Activated T-cell treated with anti-CD3 and anti-CD28 coated beads, Interleukin-2, amount 50 U/mL, for 72 hours (primary cell): ENCODE results near the gene RASGRF1. TPM values are rescaled to one million over a fixed set of nuclear protein-coding genes. Genes with fewer than 3 reads are reported as not detected.
"Not testable (repeated sequence)": the region's sequence is repeated elsewhere in the genome, so short reads cannot be mapped to it uniquely, and the experiment has no call there.

Experiments used
- ATAC-seq, 2 donors: fragments of 150-1000 bp; cut with Tn5 transposase; replicated peaks in 1 of 2; 2 replicates each; pipeline ENCODE4 v1.10.0; 2021; ENCODE audit warnings: moderate library complexity in 2 of 2, mild to moderate bottlenecking in 1 of 2
- DNase-seq, 2 donors: peaks; one replicate each; pipeline ENCODE4 v3.0.0; 2021 to 2022; ENCODE audit warnings: mixed read lengths in 1 of 2
- H3K27ac Mint-ChIP-seq: one replicate; pipeline ENCODE4 v1.8.0; 2022; ENCODE audit warnings: mild to moderate bottlenecking, moderate library complexity, mixed read lengths
- H3K27me3 Mint-ChIP-seq: one replicate; pipeline ENCODE4 v1.8.0; 2022; ENCODE audit warnings: low read depth, mixed read lengths
- H3K36me3 Mint-ChIP-seq, 2 donors: one replicate each; pipeline ENCODE4 v1.8.0; 2022; ENCODE audit warnings: mixed read lengths in 2 of 2, mild to moderate bottlenecking in 1 of 2; ENCODE audit not compliant: insufficient read depth in 2 of 2
- H3K4me1 Mint-ChIP-seq: one replicate; pipeline ENCODE4 v1.8.0; 2022; ENCODE audit warnings: low read depth, mixed read lengths
- H3K4me3 Mint-ChIP-seq, 2 donors: one replicate each; pipeline ENCODE4 v1.8.0; 2022; ENCODE audit warnings: mild to moderate bottlenecking in 2 of 2, mixed read lengths in 2 of 2, moderate library complexity in 2 of 2
- H3K9me3 Mint-ChIP-seq, 2 donors: one replicate each; pipeline ENCODE4 v1.8.0; 2022; ENCODE audit warnings: mixed read lengths in 2 of 2
- total RNA-seq, 2 donors: library from RNA; stranded (reverse); gene quantifications; one replicate each; pipeline ENCODE4 v1.2.3, GENCODE V29; 2022

Gene RASGRF1
- total RNA-seq, 2 donors from 2014 or later: not detected

GRCh38 chr15:78999636-79000035, 90.9 kb downstream of the RASGRF1 start:
- Mint-ChIP-seq H3K27me3 (no peaks in the 10 kb centered on the region), H3K4me1 (peaks cover 8% of the 10 kb centered on the region), H3K9me3 (no peaks in the 10 kb centered on the region), H3K36me3 (no peaks in the 10 kb centered on the region), H3K4me3 (no peak overlapping the region), H3K27ac (no peak overlapping the region)
- no peak for DNase-seq
- no peak for ATAC-seq

GRCh38 chr15:78998526-78998925, 92.1 kb downstream of the RASGRF1 start:
- DNase-seq: no peak
- no peaks in the 10 kb centered on the region for H3K36me3 Mint-ChIP-seq
- H3K27ac Mint-ChIP-seq: no peak overlapping the region
- ATAC-seq: no peak
- no peaks in the 10 kb centered on the region for H3K4me1 Mint-ChIP-seq
- H3K9me3 Mint-ChIP-seq: no peaks in the 10 kb centered on the region
- H3K27me3 Mint-ChIP-seq: no peaks in the 10 kb centered on the region
- no peak overlapping the region for H3K4me3 Mint-ChIP-seq

GRCh38 chr15:78997981-78998499, 92.5 kb downstream of the RASGRF1 start:
- no peak overlapping the region for H3K4me3 Mint-ChIP-seq
- no peaks in the 10 kb centered on the region for H3K27me3 Mint-ChIP-seq
- no peaks in the 10 kb centered on the region for H3K4me1 Mint-ChIP-seq
- no peak overlapping the region for H3K27ac Mint-ChIP-seq
- DNase-seq (no peak), ATAC-seq (no peak)
- H3K9me3 Mint-ChIP-seq: no peaks in the 10 kb centered on the region
- H3K36me3 Mint-ChIP-seq: no peaks in the 10 kb centered on the region

DNA sequence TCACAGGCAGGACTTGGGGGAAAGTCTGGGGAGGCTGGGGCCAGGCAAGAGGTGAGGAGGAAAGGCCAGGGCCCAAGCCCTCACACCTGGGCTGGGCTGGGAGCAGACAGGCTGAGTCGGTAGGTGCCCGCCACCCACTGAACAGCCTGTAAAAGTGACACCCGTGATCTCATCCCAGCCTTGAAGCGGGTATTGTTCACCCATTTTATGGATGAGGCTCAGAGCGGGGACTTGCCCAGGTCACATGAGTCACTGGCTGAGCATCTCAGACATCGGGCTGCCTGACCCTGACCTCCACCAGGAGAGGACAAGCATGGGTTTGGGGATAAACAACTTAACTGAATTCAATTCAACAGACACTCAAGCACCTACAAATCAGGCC, 93.7 kb downstream of the RASGRF1 start:
- Mint-ChIP-seq H3K4me3 (no peak overlapping the region), H3K9me3 (no peaks in the 10 kb centered on the region), H3K27me3 (no peaks in the 10 kb centered on the region), H3K36me3 (no peaks in the 10 kb centered on the region), H3K4me1 (no peaks in the 10 kb centered on the region), H3K27ac (no peak overlapping the region)
- DNase-seq (no peak), ATAC-seq (no peak)

GRCh38 chr15:78995921-78996893, 94.4 kb downstream of the RASGRF1 start:
- Mint-ChIP-seq H3K4me1 (no peaks in the 10 kb centered on the region), H3K27me3 (no peaks in the 10 kb centered on the region), H3K4me3 (no peak overlapping the region), H3K27ac (no peak overlapping the region), H3K9me3 (no peaks in the 10 kb centered on the region), H3K36me3 (no peaks in the 10 kb centered on the region)
- no peak for DNase-seq
- no peak for ATAC-seq

DNA sequence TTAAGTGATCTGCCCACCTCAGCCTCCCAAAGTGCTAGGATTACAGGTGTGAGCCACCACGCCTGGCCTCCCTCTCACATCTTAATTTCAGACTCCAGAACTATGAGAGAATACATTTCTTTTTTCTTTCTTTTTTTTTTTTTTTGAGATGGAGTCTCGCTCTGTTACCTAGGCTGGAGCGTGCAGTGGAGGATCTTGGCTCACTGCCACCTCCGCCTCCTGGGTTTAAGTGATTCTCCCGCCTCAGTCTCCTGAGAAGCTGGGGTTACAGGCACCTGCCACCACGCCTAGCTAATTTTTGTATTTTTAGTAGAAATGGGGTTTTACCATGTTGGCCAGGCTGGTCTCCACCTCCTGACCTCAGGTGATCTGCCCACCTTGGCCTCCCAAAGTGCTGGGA, 95.4 kb downstream of the RASGRF1 start:
- H3K27me3 Mint-ChIP-seq, H3K9me3 Mint-ChIP-seq, ATAC-seq, H3K4me3 Mint-ChIP-seq, H3K36me3 Mint-ChIP-seq, H3K4me1 Mint-ChIP-seq, DNase-seq, H3K27ac Mint-ChIP-seq: not testable (repeated sequence)

GRCh38 chr15:78993931-78994530, 96.5 kb downstream of the RASGRF1 start:
- ATAC-seq (no peak), DNase-seq (no peak)
- no peaks in the 10 kb centered on the region for H3K9me3 Mint-ChIP-seq
- no peaks in the 10 kb centered on the region for H3K4me1 Mint-ChIP-seq
- no peak overlapping the region for H3K27ac Mint-ChIP-seq
- no peaks in the 10 kb centered on the region for H3K36me3 Mint-ChIP-seq
- no peak overlapping the region for H3K4me3 Mint-ChIP-seq
- no peaks in the 10 kb centered on the region for H3K27me3 Mint-ChIP-seq

- Mint-ChIP-seq H3K27me3 (no peaks in the 10 kb centered on the region), H3K4me3 (no peak overlapping the region), H3K36me3 (no peaks in the 10 kb centered on the region), H3K4me1 (no peaks in the 10 kb centered on the region), H3K27ac (no peak overlapping the region), H3K9me3 (no peaks in the 10 kb centered on the region)
- DNase-seq: no peak
- ATAC-seq: no peak
Measured at GRCh38 chr15:78993257-78993930, 97.2 kb downstream of the RASGRF1 start.

DNA sequence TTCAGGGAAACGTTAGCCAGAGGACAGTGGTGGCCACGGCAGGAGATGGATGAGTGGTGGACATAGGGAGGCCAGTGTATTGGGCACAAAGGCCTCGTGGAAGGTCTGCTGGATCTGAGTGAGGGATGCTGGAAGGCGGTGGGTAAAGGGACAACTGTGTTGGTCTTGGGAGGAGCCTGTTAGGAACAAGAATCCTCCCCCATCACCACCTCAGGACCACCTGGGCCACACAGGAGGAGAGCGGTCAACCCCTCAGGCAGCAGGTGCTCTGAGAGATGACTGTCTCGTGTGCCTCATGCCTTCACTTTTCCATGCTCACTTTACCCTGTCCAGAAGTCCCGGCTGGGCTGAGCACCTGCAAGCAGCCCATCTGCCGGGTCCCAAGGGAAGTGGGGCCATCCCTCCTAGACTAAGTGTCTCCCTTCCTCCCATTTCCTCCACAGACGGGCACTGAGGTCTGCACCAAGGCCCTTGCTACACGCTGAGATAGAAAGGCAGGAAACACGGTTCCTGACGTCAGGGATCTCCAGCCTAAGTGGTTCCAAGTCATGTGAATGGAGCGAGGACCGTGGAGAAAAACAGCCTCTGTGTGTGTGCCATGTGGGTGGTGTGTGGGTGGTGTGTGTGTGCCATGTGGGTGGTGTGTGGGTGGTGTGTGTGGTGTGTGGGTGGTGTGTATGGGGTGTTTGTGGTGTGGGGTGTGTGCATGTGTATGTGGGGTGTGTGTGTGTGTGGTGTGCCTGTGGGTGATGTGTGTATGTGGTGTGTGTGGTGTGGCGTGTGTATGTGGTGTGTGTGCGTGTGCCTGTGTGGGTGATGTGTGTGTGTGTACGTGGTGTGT, 97.9 kb downstream of the RASGRF1 start:
- ATAC-seq (no peak), DNase-seq (no peak)
- Mint-ChIP-seq H3K4me3 (no peak overlapping the region), H3K9me3 (no peaks in the 10 kb centered on the region), H3K27me3 (no peaks in the 10 kb centered on the region), H3K36me3 (no peaks in the 10 kb centered on the region), H3K27ac (no peak overlapping the region), H3K4me1 (no peaks in the 10 kb centered on the region)

GRCh38 chr15:78991879-78992278, 98.7 kb downstream of the RASGRF1 start:
- DNase-seq (no peak), ATAC-seq (no peak)
- no peak overlapping the region for H3K27ac Mint-ChIP-seq
- no peaks in the 10 kb centered on the region for H3K9me3 Mint-ChIP-seq
- H3K4me1 Mint-ChIP-seq: no peaks in the 10 kb centered on the region
- H3K27me3 Mint-ChIP-seq: no peaks in the 10 kb centered on the region
- no peak overlapping the region for H3K4me3 Mint-ChIP-seq
- no peaks in the 10 kb centered on the region for H3K36me3 Mint-ChIP-seq

DNA sequence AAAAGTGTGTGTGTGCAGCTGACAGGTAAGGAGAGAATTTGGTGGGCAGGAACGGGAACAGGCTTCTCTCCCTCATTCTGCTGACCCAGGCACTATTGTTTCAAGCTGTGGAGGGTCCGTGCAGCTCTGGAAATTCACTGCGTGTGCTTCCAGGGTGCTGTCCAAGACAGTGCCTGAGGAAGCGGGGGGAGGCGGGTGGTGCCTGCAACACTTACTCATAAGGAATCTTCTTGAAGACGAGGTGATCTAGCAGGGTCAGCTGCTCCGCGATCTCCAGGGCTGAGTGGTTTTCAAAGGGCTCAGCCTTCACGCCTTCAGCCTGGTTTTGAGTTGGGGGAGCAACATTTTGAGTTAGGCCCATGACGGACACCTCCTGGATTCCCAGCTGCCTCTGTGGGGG, 99.1 kb downstream of the RASGRF1 start:
- no peaks in the 10 kb centered on the region for H3K36me3 Mint-ChIP-seq
- DNase-seq: no peak
- no peaks in the 10 kb centered on the region for H3K27me3 Mint-ChIP-seq
- H3K4me1 Mint-ChIP-seq: no peaks in the 10 kb centered on the region
- H3K27ac Mint-ChIP-seq: no peak overlapping the region
- no peak for ATAC-seq
- H3K4me3 Mint-ChIP-seq: no peak overlapping the region
- no peaks in the 10 kb centered on the region for H3K9me3 Mint-ChIP-seq

DNA sequence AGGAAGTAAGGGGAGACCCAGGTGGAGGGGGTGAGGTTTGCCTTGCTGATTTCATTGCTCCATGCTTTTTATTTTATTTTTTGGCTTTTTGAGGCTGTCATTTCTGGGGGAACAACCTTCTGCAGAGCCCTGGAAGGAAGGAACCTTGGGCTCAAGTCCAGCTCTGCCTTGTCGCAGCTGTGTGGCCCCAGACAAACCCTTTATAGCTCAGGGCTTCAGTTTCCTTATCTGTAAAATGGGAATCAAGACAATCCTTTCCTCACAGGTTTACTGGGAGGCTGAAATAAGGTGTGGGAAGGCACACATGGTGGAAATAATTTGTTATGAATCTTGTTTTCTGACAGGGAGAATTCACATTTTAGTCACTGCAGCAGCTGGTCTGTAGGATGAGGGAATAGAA, 100.3 kb downstream of the RASGRF1 start:
- Mint-ChIP-seq H3K36me3 (no peaks in the 10 kb centered on the region), H3K27me3 (no peaks in the 10 kb centered on the region), H3K9me3 (no peaks in the 10 kb centered on the region), H3K4me3 (no peak overlapping the region), H3K27ac (no peak overlapping the region), H3K4me1 (no peaks in the 10 kb centered on the region)
- DNase-seq (no peak), ATAC-seq (no peak)
